Loucy (cell line): Measurements from ENCODE around the gene NPEPL1.

ENCODE experiments used
- EZH2phosphoT487 ChIP-seq: fragments of 200-600 bp; IDR thresholded peaks from 2 replicates; pipeline ENCODE4 v1.6.1; 2018; ENCODE audit warnings: antibody characterized with exemption, mild to moderate bottlenecking, moderate library complexity, borderline replicate concordance
- TF ChIP-seq, protein P1 (sequence below): fragments of 200-600 bp; sonication (generic); conservative IDR thresholded peaks from 2 replicates; pipeline ENCODE4 v1.5.1; 2014; ENCODE audit warnings: mild to moderate bottlenecking, antibody characterized with exemption, low read length

DNA sequence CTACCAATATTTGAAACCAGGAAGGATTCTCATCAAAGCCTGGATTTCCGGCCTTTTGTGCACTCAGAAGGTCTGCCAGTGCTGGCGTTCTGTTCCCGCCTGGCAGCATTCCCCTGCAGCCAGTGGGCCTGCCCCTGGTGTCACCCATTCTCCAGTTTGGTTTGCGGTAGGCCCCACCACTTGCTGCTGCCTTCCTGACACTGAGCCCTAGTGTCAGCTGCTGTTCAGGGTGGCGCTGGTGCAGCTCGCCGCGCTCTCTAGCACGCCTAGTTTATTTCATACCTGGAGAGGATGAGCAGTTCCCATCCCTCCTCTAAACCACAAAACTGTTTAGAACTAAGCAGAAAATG, 9.5 kb downstream of the NPEPL1 start:
- no peak for TF ChIP-seq EZH2phosphoT487
- TF ChIP-seq, protein P1, sequence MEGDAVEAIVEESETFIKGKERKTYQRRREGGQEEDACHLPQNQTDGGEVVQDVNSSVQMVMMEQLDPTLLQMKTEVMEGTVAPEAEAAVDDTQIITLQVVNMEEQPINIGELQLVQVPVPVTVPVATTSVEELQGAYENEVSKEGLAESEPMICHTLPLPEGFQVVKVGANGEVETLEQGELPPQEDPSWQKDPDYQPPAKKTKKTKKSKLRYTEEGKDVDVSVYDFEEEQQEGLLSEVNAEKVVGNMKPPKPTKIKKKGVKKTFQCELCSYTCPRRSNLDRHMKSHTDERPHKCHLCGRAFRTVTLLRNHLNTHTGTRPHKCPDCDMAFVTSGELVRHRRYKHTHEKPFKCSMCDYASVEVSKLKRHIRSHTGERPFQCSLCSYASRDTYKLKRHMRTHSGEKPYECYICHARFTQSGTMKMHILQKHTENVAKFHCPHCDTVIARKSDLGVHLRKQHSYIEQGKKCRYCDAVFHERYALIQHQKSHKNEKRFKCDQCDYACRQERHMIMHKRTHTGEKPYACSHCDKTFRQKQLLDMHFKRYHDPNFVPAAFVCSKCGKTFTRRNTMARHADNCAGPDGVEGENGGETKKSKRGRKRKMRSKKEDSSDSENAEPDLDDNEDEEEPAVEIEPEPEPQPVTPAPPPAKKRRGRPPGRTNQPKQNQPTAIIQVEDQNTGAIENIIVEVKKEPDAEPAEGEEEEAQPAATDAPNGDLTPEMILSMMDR: no peak
